Kidney epithelial cell (primary cell): Measurements from ENCODE around the gene EP400. TPM values are rescaled to one million over a fixed set of nuclear protein-coding genes. Genes with fewer than 3 reads are reported as not detected.

Experiments
- DNase-seq: peaks from one replicate; pipeline ENCODE4 v3.0.0-alpha.2; 2010; ENCODE audit warnings: low read depth
- H3K27me3 ChIP-seq: 2 replicates; pipeline ENCODE4 v1.6.0; 2011; ENCODE audit warnings: low read length; ENCODE audit not compliant: control insufficient read depth, insufficient read depth
- H3K36me3 ChIP-seq: 2 replicates; pipeline ENCODE4 v1.5.1; 2011; ENCODE audit warnings: low read length; ENCODE audit not compliant: control insufficient read depth, insufficient read depth
- H3K4me3 ChIP-seq: 2 replicates; pipeline ENCODE4 v1.5.1; 2011; ENCODE audit warnings: low read depth, mild to moderate bottlenecking, control low read depth, low read length
- CTCF ChIP-seq: IDR thresholded peaks from 2 replicates; pipeline ENCODE4 v1.5.1; 2011; ENCODE audit warnings: mild to moderate bottlenecking, moderate library complexity, low read length, control low read depth, inconsistent platforms; ENCODE audit not compliant: insufficient read depth, poor library complexity, severe bottlenecking
- total RNA-seq: library from RNA; depleted of rRNA; stranded (reverse); fragments of >200 nt; gene quantifications from 2 replicates; pipeline ENCODE4 v1.2.3, GENCODE V29; 2015

EP400 gene
- total RNA-seq, 1 donor from 2014 or later = 21.4 TPM

- Histone ChIP-seq H3K4me3 (no peak overlapping the region), H3K36me3 (peaks cover 3% of the 10 kb centered on the region), H3K27me3 (no peaks in the 10 kb centered on the region)
- TF ChIP-seq CTCF = no peak
- no peak for DNase-seq
Measured at GRCh38 chr12:131939007-131939406, 10.7 kb upstream of the EP400 start.

GRCh38 chr12:131940141-131940547 is 9.6 kb upstream of the EP400 start:
- Histone ChIP-seq H3K4me3 (no peak overlapping the region), H3K27me3 (no peaks in the 10 kb centered on the region), H3K36me3 (peaks cover 3% of the 10 kb centered on the region)
- TF ChIP-seq CTCF = no peak
- DNase-seq = no peak

DNA sequence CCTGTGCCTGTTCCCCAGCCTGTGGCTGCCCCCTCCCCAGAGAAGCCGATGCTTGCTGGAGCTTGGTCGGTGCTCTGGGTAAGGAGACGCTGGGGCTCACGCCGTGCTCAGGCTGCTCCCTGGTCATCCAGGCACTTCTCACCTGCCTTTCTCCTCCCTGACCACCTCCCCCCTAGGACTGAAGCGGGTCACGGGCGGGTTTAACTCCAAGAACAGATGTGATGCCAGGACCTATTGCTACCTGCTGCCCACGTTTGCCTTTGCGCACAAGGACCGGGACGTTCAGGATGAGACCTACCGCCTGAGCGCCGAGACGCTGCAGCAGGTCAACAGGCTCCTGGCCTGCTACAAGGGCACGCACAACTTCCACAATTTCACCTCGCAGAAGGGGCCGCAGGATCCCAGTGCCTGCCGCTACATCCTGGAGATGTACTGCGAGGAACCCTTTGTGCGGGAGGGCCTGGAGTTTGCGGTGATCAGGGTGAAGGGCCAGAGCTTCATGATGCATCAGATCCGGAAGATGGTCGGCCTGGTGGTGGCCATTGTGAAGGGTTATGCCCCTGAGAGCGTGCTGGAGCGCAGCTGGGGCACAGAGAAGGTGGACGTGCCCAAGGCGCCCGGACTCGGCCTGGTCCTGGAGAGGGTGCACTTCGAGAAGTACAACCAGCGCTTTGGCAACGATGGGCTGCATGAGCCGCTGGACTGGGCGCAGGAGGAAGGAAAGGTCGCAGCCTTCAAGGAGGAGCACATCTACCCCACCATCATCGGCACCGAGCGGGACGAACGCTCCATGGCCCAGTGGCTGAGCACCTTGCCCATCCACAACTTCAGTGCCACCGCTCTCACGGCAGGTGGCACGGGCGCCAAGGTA is 8.4 kb upstream of the EP400 start:
- no peak for DNase-seq
- H3K27me3 ChIP-seq = no peaks in the 10 kb centered on the region
- H3K36me3 ChIP-seq = peaks cover 3% of the 10 kb centered on the region
- no peak overlapping the region for H3K4me3 ChIP-seq
- no peak for TF ChIP-seq CTCF

GRCh38 chr12:131941987-131942341 is 7.8 kb upstream of the EP400 start:
- TF ChIP-seq CTCF = no peak
- peaks cover 3% of the 10 kb centered on the region for H3K36me3 ChIP-seq
- no peak for DNase-seq
- no peak overlapping the region for H3K4me3 ChIP-seq
- no peaks in the 10 kb centered on the region for H3K27me3 ChIP-seq

GRCh38 chr12:131942671-131943070 is 7.1 kb upstream of the EP400 start:
- no peak for TF ChIP-seq CTCF
- H3K36me3 ChIP-seq = peaks cover 3% of the 10 kb centered on the region
- H3K27me3 ChIP-seq = no peaks in the 10 kb centered on the region
- DNase-seq = no peak
- no peak overlapping the region for H3K4me3 ChIP-seq

DNA sequence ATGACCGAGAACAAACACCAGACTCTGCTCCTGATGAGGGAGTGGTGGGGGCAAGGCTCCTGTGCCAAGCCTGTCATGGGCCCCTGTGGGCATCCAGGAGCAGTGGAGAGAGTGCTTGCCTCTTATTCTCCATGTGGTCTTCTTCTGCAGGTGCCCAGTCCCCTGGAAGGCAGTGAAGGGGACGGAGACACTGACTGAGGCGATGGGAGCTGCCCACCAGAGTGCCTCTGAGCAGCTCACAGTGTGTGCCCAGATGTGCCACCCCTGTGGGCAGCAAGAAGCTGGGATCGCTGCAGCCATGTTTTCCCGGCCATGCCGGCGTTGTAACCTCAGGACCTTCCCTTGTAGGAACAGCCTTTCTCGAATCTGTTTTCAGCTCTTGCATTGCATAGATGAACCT is 6.4 kb upstream of the EP400 start:
- TF ChIP-seq CTCF = no peak
- peaks cover 3% of the 10 kb centered on the region for H3K36me3 ChIP-seq
- H3K27me3 ChIP-seq = no peaks in the 10 kb centered on the region
- DNase-seq = no peak
- no peak overlapping the region for H3K4me3 ChIP-seq
